Measurements from ENCODE around the gene FLNA. TPM values are rescaled to one million over a fixed set of nuclear protein-coding genes. Genes with fewer than 3 reads are reported as not detected.
"Not testable (repeated sequence)": the region's sequence is repeated elsewhere in the genome, so short reads cannot be mapped to it uniquely, and the experiment has no call there.

Gene FLNA
- polyA plus RNA-seq, 1 donor, result 223 TPM

- no peak for DNase-seq (ENCODE audit: low read depth)
These were observed 66.1 kb downstream of the FLNA start for GRCh38 chrX:154308108-154308946.

GRCh38 chrX:154307202-154307601, 67.2 kb downstream of the FLNA start:
- DNase-seq (ENCODE audit: low read depth), result no peak

DNA sequence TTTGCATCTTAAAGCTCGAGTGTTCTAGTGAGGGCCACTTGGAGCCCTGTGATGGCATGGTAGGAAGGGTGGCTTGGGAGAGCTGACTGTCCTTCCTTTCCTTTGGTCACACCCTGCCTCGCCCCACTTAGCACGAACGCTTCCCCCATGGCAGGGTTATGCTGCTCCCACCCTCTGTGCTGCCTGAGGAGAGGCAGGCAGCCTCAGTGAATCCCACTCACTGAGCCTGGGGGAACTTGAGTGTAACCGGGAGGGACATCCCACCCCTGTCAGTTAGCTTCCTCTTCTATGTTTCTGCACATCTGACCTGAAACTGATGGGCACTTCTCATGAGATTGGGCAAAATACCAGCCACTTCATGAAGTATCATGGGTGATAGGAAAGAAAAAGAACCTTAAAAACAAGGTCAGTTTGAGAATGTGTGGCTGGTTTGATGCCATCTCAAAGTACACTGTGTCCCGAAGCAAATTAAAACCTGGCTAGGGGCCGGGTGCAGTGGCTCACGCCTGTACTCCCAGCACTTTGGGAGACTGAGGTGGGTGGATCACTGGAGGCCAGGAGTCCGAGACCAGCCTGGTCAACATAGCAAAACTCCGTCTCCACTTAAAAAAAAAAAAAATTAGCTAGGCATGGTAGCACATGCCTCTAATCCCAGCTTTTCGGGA, 68.8 kb downstream of the FLNA start:
- no peak for DNase-seq (ENCODE audit: low read depth)

DNA sequence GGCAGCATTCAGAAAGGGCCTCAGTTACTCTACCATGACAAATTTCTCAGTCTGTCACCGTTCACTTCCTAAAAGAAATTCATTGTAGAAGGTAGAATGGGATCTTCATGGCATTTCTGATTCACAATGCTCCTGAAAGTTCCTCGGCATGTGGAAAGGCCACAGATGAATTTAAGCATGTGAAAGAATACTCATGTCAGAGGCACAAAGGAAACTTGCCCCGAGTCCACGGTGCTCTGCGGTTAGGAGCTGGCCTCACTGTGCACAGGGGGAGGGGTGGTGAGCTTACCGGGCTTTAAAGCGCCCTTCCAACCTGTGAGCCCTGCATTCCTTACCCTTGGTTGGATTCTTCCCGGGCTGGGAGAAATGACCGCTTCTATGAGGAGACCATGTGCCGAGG, 69.6 kb downstream of the FLNA start:
- DNase-seq (ENCODE audit: low read depth), result no peak

DNA sequence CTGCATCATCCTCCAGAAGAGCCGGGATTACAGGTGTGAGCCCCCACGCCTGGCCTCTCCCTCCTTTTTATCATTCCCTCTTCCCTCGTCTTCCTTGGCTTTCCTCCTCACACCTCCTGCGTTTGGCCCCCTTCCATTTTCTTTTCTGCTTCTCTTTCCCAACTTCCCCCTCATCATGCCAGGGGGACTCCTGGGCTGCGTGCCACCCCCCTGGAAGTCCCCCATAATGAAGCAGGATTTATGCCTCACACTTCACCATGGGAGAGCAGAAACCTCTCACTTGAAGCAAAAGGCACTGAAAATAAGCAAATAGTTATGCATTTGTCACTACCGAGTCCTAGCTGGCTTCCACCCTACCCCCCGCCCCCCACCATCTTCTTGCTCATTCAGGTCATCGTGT, 71.0 kb downstream of the FLNA start:
- no peak for DNase-seq (ENCODE audit: low read depth)

GRCh38 chrX:154302998-154303397, 71.4 kb downstream of the FLNA start:
- DNase-seq (ENCODE audit: low read depth), result not testable (repeated sequence)

DNA sequence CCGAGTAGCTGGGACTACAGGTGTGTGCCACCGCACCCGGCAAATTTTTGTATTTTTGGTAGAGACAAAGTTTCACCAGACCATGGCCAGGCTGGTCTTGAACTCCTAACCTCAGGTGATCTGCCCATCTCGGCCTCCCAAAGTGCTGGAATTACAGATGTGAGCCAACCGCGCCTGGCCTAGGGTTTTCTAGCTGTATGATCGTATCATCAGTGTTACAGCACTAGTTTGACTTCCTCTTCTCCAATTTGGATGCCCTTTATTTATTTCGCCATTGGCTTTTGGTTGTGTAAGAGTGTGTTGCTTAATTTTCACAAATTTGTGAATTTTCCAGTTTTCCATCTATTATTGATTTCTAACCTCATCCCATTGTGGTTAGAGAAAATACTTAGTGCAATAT, 73.6 kb downstream of the FLNA start:
- no peak for DNase-seq (ENCODE audit: low read depth)

Other genes starting within 250 kb of the FLNA start
- not detected for gene OPN1LW, start 230.4 kb downstream of the FLNA start, polyA plus RNA-seq (ENCODE audit: insufficient read length)
- gene OPN1MW, start 192.0 kb downstream of the FLNA start, polyA plus RNA-seq (ENCODE audit: insufficient read length), result not detected
- not detected for gene OPN1MW2, start 154.9 kb downstream of the FLNA start, polyA plus RNA-seq (ENCODE audit: insufficient read length)
- gene OPN1MW3, start 117.1 kb downstream of the FLNA start, polyA plus RNA-seq (ENCODE audit: insufficient read length), result not detected
- gene TEX28, start 79.5 kb downstream of the FLNA start, polyA plus RNA-seq (ENCODE audit: insufficient read length), result not detected
- gene TKTL1, start 78.8 kb downstream of the FLNA start, polyA plus RNA-seq (ENCODE audit: insufficient read length), result 0.22 TPM
- 46.8 TPM for gene EMD, start 4.7 kb upstream of the FLNA start, polyA plus RNA-seq (ENCODE audit: insufficient read length)
- 6,186 TPM for gene RPL10, start 23.7 kb upstream of the FLNA start, polyA plus RNA-seq (ENCODE audit: insufficient read length)
- 48.6 TPM for gene DNASE1L1, start 34.6 kb upstream of the FLNA start, polyA plus RNA-seq (ENCODE audit: insufficient read length)
- 28.9 TPM for gene TAFAZZIN, start 36.9 kb upstream of the FLNA start, polyA plus RNA-seq (ENCODE audit: insufficient read length)
- gene ATP6AP1, start 54.0 kb upstream of the FLNA start, polyA plus RNA-seq (ENCODE audit: insufficient read length), result 55.2 TPM
- 82.5 TPM for gene GDI1, start 62.5 kb upstream of the FLNA start, polyA plus RNA-seq (ENCODE audit: insufficient read length)
- gene FAM50A, start 69.5 kb upstream of the FLNA start, polyA plus RNA-seq (ENCODE audit: insufficient read length), result 59.3 TPM
- 39.1 TPM for gene PLXNA3, start 83.6 kb upstream of the FLNA start, polyA plus RNA-seq (ENCODE audit: insufficient read length)
- gene LAGE3, start 104.6 kb upstream of the FLNA start, polyA plus RNA-seq (ENCODE audit: insufficient read length), result 11.3 TPM
- gene UBL4A, start 112.0 kb upstream of the FLNA start, polyA plus RNA-seq (ENCODE audit: insufficient read length), result 23.2 TPM
- gene SLC10A3, start 116.0 kb upstream of the FLNA start, polyA plus RNA-seq (ENCODE audit: insufficient read length), result 10.8 TPM
- gene FAM3A, start 141.6 kb upstream of the FLNA start, polyA plus RNA-seq (ENCODE audit: insufficient read length), result 25.5 TPM
- gene G6PD, start 172.2 kb upstream of the FLNA start, polyA plus RNA-seq (ENCODE audit: insufficient read length), result 11.1 TPM
- 12.2 TPM for gene IKBKG, start 173.0 kb upstream of the FLNA start, polyA plus RNA-seq (ENCODE audit: insufficient read length)
- gene CTAG1A, start 210.5 kb upstream of the FLNA start, polyA plus RNA-seq (ENCODE audit: insufficient read length), result not detected
- gene CTAG1B, start 244.6 kb upstream of the FLNA start, polyA plus RNA-seq (ENCODE audit: insufficient read length), result not detected

Data from forelimb muscle (tissue), 1 donor.